LNCaP clone FGC (cell line): ENCODE results near the gene MT4.

Source experiments
- DNase-seq: peaks from one replicate; pipeline ENCODE4 v3.0.0-alpha.2; 2011; ENCODE audit warnings: low read depth
- H3K4me3 ChIP-seq: 2 replicates; pipeline ENCODE4 v1.5.1; 2011; ENCODE audit warnings: mild to moderate bottlenecking, low read depth, low read length, control low read depth
- TF ChIP-seq, protein P1 (sequence below): IDR thresholded peaks from 2 replicates; pipeline ENCODE4 v1.5.1; 2012; ENCODE audit warnings: mild to moderate bottlenecking; ENCODE audit not compliant: control insufficient read depth, insufficient read depth; ENCODE audit errors: extremely low read depth

The MT4 gene

DNA sequence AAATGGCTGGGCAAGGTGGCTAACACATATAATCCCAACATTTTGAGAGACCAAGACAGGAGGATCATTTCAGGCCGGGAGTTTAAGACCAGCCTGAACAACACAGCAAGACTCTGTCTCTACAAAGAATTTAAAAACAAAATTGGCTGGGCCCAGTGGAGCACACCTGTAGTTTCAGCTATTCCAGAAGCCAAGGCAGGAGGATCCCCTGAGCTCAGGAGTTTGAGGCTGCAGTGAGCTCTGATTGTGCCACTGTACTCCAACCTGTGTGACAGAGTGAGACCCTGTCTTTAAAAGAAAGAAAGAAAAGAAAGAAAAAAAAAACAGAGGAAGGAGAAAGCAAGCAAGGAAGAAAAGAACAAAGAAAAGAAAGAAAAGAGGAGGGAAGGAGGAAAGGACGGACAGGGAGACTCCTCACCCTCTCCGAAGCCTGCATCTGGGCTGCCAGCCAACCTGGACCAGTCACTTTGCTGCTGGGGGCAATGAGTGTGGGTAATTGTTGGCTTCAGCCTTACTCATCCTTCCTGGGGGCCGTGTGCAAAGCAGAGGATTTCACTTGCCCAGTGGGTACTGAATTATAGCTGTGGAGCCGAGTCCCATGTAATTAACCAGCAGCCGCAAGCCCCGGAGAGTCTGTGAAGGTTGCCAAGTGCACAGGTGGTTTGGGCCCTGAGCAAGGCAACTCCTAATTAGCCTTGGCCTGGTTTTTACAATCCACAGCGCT lies 6.7 kb upstream of the MT4 start:
- no peak overlapping the region for H3K4me3 ChIP-seq
- TF ChIP-seq, protein P1, sequence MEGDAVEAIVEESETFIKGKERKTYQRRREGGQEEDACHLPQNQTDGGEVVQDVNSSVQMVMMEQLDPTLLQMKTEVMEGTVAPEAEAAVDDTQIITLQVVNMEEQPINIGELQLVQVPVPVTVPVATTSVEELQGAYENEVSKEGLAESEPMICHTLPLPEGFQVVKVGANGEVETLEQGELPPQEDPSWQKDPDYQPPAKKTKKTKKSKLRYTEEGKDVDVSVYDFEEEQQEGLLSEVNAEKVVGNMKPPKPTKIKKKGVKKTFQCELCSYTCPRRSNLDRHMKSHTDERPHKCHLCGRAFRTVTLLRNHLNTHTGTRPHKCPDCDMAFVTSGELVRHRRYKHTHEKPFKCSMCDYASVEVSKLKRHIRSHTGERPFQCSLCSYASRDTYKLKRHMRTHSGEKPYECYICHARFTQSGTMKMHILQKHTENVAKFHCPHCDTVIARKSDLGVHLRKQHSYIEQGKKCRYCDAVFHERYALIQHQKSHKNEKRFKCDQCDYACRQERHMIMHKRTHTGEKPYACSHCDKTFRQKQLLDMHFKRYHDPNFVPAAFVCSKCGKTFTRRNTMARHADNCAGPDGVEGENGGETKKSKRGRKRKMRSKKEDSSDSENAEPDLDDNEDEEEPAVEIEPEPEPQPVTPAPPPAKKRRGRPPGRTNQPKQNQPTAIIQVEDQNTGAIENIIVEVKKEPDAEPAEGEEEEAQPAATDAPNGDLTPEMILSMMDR: no peak
- DNase-seq: no peak

GRCh38 chr16:56559109-56559508 lies 5.8 kb upstream of the MT4 start:
- no peak overlapping the region for H3K4me3 ChIP-seq
- no peak for DNase-seq
- TF ChIP-seq, protein P1: no peak

- no peak for DNase-seq
- no peak overlapping the region for H3K4me3 ChIP-seq
- TF ChIP-seq, protein P1: no peak
Observed at GRCh38 chr16:56560447-56560846, 4.4 kb upstream of the MT4 start.

- DNase-seq: no peak
- TF ChIP-seq, protein P1: no peak
- no peak overlapping the region for H3K4me3 ChIP-seq
Observed at GRCh38 chr16:56561126-56561525, 3.7 kb upstream of the MT4 start.

- DNase-seq: no peak
- H3K4me3 ChIP-seq: no peak overlapping the region
- TF ChIP-seq, protein P1: no peak
Observed at GRCh38 chr16:56569971-56570370, 5.1 kb downstream of the MT4 start.

- no peak overlapping the region for H3K4me3 ChIP-seq
- TF ChIP-seq, protein P1: no peak
- no peak for DNase-seq
Observed at GRCh38 chr16:56571525-56571924, 6.7 kb downstream of the MT4 start.

GRCh38 chr16:56574625-56575024 lies 9.8 kb downstream of the MT4 start:
- no peak overlapping the region for H3K4me3 ChIP-seq
- TF ChIP-seq, protein P1: no peak
- no peak for DNase-seq
